Measurements from ENCODE around the gene NTM.

- TF ChIP-seq CTCF (conservative IDR thresholded peaks at IDR 0.05 in 1 of 2, IDR thresholded peaks at IDR 0.05 in 1 of 2; ENCODE audit: low read depth in 1 of 2, low read length in 2 of 2): no peak
- TF ChIP-seq EZH2 (IDR thresholded peaks at IDR 0.05; ENCODE audit: low read length, missing control alignments): no peak
These were observed 396.2 kb downstream of the NTM start for GRCh38 chr11:131766637-131767036.
